ENCODE results near the gene KCNIP2.

- TF ChIP-seq CTCF (IDR thresholded peaks at IDR 0.05) = no peak
- TF ChIP-seq ZFX (IDR thresholded peaks at IDR 0.05; ENCODE audit: borderline replicate concordance) = no peak
Observed at GRCh38 chr10:101789686-101790085, 53.9 kb downstream of the KCNIP2 start.

Data from 22Rv1 (cell line).